Spleen (tissue), 7 donors: ENCODE data around the gene CEP20.

ENCODE experiments used
- CTCF ChIP-seq, 11 experiments: fragments of 200-600 bp in 7 of 11; fragments of 450-650 bp in 4 of 11; sonication (generic) in 4 of 11; IDR thresholded peaks in 8 of 11; conservative IDR thresholded peaks in 3 of 11; 1 replicate in 7 of 11; 2 replicates in 4 of 11; pipeline versions ENCODE4 v1.4.0 to v1.8.0; 2016 to 2021; ENCODE audit warnings: antibody characterized with exemption in 11 of 11, inconsistent platforms in 4 of 11, mild to moderate bottlenecking in 1 of 11
- POLR2A ChIP-seq, 3 donors: fragments of 450-650 bp; IDR thresholded peaks; one replicate each; pipeline ENCODE4 v1.5.1; 2017; ENCODE audit warnings: antibody characterized with exemption in 3 of 3, mild to moderate bottlenecking in 1 of 3
- POLR2AphosphoS5 ChIP-seq, 3 donors: sonication (generic); formaldehyde crosslinking; IDR thresholded peaks; one replicate each; pipeline ENCODE4 v1.5.1; 2017; ENCODE audit warnings: antibody characterized with exemption in 3 of 3
- donor health status: DM: no; HTN: no; CAD: no; lungs with moderate emphysema.
- donor health status: DM: no; HTN: no; CAD: no.
- donor health status: DM: no; HTN: no; CAD: no.

DNA sequence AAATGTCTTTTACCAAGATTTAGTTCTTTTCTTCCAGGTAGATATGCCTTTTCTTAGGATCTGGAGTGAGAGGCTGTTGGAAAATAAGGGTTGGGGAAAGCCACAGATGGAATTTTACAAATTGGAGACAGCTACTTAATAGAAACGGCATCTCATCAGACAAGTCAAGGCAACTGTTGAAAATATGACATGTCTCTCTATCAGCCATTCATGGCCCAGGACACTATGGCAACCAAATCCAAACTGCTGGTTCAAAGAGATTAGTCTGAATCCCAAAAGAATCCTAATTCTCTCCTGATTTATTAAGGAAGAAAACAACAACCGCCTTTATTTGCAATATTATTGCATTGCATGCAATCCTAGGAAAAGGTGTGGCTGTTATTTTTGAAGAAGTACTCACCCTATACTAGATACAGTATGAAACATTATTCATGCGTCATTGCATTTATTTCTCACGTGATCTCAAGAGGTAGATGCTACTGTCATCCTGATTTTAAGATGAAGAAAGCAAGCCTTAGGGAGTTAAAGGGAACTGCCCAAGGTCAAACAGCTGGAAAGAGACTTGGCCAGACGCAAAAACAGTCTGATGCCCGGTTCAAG, 12.6 kb upstream of the CEP20 start:
- TF ChIP-seq POLR2AphosphoS5 (IDR thresholded peaks at IDR 0.05) (no peak), CTCF (IDR thresholded peaks at IDR 0.05 in 8 of 11, conservative IDR thresholded peaks at IDR 0.05 in 3 of 11) (no peak), POLR2A (IDR thresholded peaks at IDR 0.05) (no peak)
